Measurements from ENCODE around the gene RGPD6.
"Not testable (repeated sequence)": the region's sequence is repeated elsewhere in the genome, so short reads cannot be mapped to it uniquely, and the experiment has no call there.

Gene RGPD6

GRCh38 chr2:110576763-110577416 lies at the start of gene RGPD6:
RGPD6 (minus strand) TSS chr2:110577222; CDS start chr2:110577024, 198 bp downstream.
- H3K27ac ChIP-seq (ENCODE audit: extremely low read depth, low read depth, low read length); CTCF ChIA-PET; H3K36me3 ChIP-seq (ENCODE audit: control insufficient read depth in 2 of 2, insufficient read depth in 1 of 2, low read length in 2 of 2); H3K4me3 ChIP-seq (ENCODE audit: low read depth, low read length); POLR2A ChIA-PET; H3K9me3 ChIP-seq (ENCODE audit: control insufficient read depth, insufficient read depth, low read depth, low read length); H3K4me1 ChIP-seq (ENCODE audit: control insufficient read depth, insufficient read depth, low read length): not testable (repeated sequence)

DNA sequence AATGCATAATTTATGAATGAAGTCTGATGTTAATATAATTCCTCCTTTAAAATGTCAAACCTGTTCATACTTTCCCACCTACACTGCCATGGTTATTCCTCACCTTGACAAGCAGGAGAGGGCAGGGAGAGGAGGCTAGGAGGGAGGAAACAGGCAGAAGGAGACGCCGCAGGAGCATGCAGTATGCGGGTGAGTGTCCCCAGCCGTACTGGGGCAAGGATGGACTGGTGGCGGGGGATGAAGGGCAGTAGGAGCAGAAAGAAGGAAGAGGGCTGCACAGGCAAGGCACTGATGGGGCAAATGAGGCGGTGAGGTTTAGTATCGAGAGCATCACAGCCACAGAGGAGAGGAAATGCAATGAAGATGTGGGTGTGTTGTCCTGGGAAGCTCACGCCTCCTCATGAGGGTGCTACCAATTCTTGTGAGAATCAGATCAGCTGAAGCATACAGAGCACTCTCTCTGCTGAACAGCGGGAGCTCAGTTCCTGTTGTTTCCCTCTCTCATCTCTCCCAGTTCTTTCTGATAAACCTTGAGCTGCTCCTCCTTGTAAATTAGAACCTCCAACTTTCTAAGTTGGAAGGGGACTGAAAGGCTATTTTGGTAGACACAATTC lies 42.4 kb upstream of the RGPD6 start:
- H3K27ac ChIP-seq (ENCODE audit: extremely low read depth, low read depth, low read length); CTCF ChIA-PET; H3K9me3 ChIP-seq (ENCODE audit: control insufficient read depth, insufficient read depth, low read depth, low read length); H3K4me1 ChIP-seq (ENCODE audit: control insufficient read depth, insufficient read depth, low read length); H3K4me3 ChIP-seq (ENCODE audit: low read depth, low read length); H3K36me3 ChIP-seq (ENCODE audit: control insufficient read depth in 2 of 2, insufficient read depth in 1 of 2, low read length in 2 of 2); POLR2A ChIA-PET: not testable (repeated sequence)

DNA sequence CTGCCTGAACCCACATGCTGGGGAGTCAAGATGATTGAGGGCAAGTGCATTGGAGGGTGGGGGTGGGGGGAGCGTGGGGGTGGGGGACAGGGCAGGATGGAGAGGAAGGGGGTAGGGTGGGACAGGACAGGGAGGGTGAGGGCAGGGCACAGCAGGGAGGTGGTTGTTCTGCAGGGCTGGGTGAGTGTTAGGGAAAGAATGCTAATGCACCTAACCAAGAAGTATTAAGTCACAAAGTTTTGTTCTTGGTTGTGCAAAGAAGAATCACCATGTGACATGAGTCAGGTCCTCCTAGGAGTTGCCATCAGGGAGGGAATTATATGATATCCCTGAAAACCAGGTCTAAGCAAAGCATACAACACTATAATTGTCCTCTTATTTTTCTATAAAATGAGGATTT lies 36.9 kb upstream of the RGPD6 start:
- CTCF ChIA-PET; H3K9me3 ChIP-seq (ENCODE audit: control insufficient read depth, insufficient read depth, low read depth, low read length); POLR2A ChIA-PET: not testable (repeated sequence)

DNA sequence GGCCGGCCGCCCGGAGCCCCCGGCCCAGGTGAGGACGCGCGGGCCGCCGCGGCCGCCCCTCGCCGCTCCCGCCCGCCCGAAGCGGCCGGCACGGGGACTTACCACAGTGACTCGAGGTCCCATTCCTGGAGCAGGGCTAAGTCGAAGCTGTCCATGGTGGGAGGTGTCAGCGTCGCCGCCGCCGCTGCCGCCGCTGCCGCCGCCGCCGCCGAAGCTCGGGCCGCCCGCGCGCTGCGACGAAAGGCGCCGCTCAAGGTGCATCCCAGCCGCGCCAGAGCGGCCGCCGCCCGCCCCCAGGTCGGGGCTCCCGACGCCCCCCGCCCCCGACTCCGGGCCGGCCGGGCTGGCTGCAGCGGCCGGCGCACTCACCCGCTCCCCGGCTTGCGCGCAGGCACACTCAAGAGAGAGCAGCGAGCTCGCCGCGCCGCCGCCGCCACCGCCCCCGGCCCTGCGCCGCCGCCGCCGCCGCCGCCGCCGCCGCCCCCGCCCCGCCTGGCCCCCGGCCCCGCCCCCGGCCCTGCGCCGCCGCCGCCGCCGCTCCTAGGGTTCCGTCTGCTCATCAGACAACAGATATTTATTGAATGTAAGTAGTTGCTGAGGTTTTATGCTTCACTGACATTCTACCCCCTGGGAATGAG lies 33.7 kb upstream of the RGPD6 start:
- POLR2A ChIA-PET; H3K4me1 ChIP-seq (ENCODE audit: control insufficient read depth, insufficient read depth, low read length); CTCF ChIA-PET; H3K36me3 ChIP-seq (ENCODE audit: control insufficient read depth in 2 of 2, insufficient read depth in 1 of 2, low read length in 2 of 2); H3K9me3 ChIP-seq (ENCODE audit: control insufficient read depth, insufficient read depth, low read depth, low read length); H3K27ac ChIP-seq (ENCODE audit: extremely low read depth, low read depth, low read length): not testable (repeated sequence)
- H3K4me3 ChIP-seq (ENCODE audit: low read depth, low read length), result peak overlapping the region; percentile 12; the same call in 1 of the 2 replicates

More for the DNA sequence above, 36.9 kb upstream of the RGPD6 start:
- H3K4me1 ChIP-seq (ENCODE audit: control insufficient read depth, insufficient read depth, low read length); H3K27ac ChIP-seq (ENCODE audit: extremely low read depth, low read depth, low read length); H3K4me3 ChIP-seq (ENCODE audit: low read depth, low read length); H3K36me3 ChIP-seq (ENCODE audit: control insufficient read depth in 2 of 2, insufficient read depth in 1 of 2, low read length in 2 of 2): not testable (repeated sequence)

- H3K36me3 ChIP-seq (ENCODE audit: control insufficient read depth in 2 of 2, insufficient read depth in 1 of 2, low read length in 2 of 2); POLR2A ChIA-PET; H3K4me1 ChIP-seq (ENCODE audit: control insufficient read depth, insufficient read depth, low read length); H3K27ac ChIP-seq (ENCODE audit: extremely low read depth, low read depth, low read length); CTCF ChIA-PET; H3K9me3 ChIP-seq (ENCODE audit: control insufficient read depth, insufficient read depth, low read depth, low read length): not testable (repeated sequence)
- peak overlapping the region; percentile 9 for H3K4me3 ChIP-seq (ENCODE audit: low read depth, low read length)
These were observed 33.0 kb upstream of the RGPD6 start for GRCh38 chr2:110609843-110610612.

GRCh38 chr2:110608788-110609502 lies 31.9 kb upstream of the RGPD6 start:
- H3K4me3 ChIP-seq (ENCODE audit: low read depth, low read length); H3K36me3 ChIP-seq (ENCODE audit: control insufficient read depth in 2 of 2, insufficient read depth in 1 of 2, low read length in 2 of 2); POLR2A ChIA-PET; H3K9me3 ChIP-seq (ENCODE audit: control insufficient read depth, insufficient read depth, low read depth, low read length); CTCF ChIA-PET; H3K4me1 ChIP-seq (ENCODE audit: control insufficient read depth, insufficient read depth, low read length); H3K27ac ChIP-seq (ENCODE audit: extremely low read depth, low read depth, low read length): not testable (repeated sequence)

GRCh38 chr2:110605057-110605456 lies 28.0 kb upstream of the RGPD6 start:
- CTCF ChIA-PET; H3K4me1 ChIP-seq (ENCODE audit: control insufficient read depth, insufficient read depth, low read length); H3K4me3 ChIP-seq (ENCODE audit: low read depth, low read length); H3K27ac ChIP-seq (ENCODE audit: extremely low read depth, low read depth, low read length); H3K9me3 ChIP-seq (ENCODE audit: control insufficient read depth, insufficient read depth, low read depth, low read length); H3K36me3 ChIP-seq (ENCODE audit: control insufficient read depth in 2 of 2, insufficient read depth in 1 of 2, low read length in 2 of 2); POLR2A ChIA-PET: not testable (repeated sequence)

- H3K27ac ChIP-seq (ENCODE audit: extremely low read depth, low read depth, low read length); H3K36me3 ChIP-seq (ENCODE audit: control insufficient read depth in 2 of 2, insufficient read depth in 1 of 2, low read length in 2 of 2); H3K9me3 ChIP-seq (ENCODE audit: control insufficient read depth, insufficient read depth, low read depth, low read length); H3K4me3 ChIP-seq (ENCODE audit: low read depth, low read length); CTCF ChIA-PET; H3K4me1 ChIP-seq (ENCODE audit: control insufficient read depth, insufficient read depth, low read length); POLR2A ChIA-PET: not testable (repeated sequence)
These were observed 27.0 kb upstream of the RGPD6 start for GRCh38 chr2:110603917-110604591.

GRCh38 chr2:110602139-110602538 lies 25.1 kb upstream of the RGPD6 start:
- CTCF ChIA-PET; H3K9me3 ChIP-seq (ENCODE audit: control insufficient read depth, insufficient read depth, low read depth, low read length); H3K4me3 ChIP-seq (ENCODE audit: low read depth, low read length); H3K27ac ChIP-seq (ENCODE audit: extremely low read depth, low read depth, low read length); POLR2A ChIA-PET; H3K4me1 ChIP-seq (ENCODE audit: control insufficient read depth, insufficient read depth, low read length); H3K36me3 ChIP-seq (ENCODE audit: control insufficient read depth in 2 of 2, insufficient read depth in 1 of 2, low read length in 2 of 2): not testable (repeated sequence)

- POLR2A ChIA-PET; H3K4me3 ChIP-seq (ENCODE audit: low read depth, low read length); H3K27ac ChIP-seq (ENCODE audit: extremely low read depth, low read depth, low read length); CTCF ChIA-PET; H3K36me3 ChIP-seq (ENCODE audit: control insufficient read depth in 2 of 2, insufficient read depth in 1 of 2, low read length in 2 of 2); H3K9me3 ChIP-seq (ENCODE audit: control insufficient read depth, insufficient read depth, low read depth, low read length); H3K4me1 ChIP-seq (ENCODE audit: control insufficient read depth, insufficient read depth, low read length): not testable (repeated sequence)
These were observed 15.0 kb upstream of the RGPD6 start for GRCh38 chr2:110591973-110592372.
